Parietal lobe (tissue), 2 donors: Measurements from ENCODE around the gene ERRFI1. TPM values are rescaled to one million over a fixed set of nuclear protein-coding genes. Genes with fewer than 3 reads are reported as not detected.

Source experiments
- small RNA-seq: library from RNA; depleted of rRNA; stranded (forward); fragments of <200 nt; gene quantifications from one replicate; pipeline ENCODE3, GENCODE V24; 2014; ENCODE audit warnings: low replicate concordance
- total RNA-seq: library from RNA; depleted of rRNA; stranded (reverse); fragments of >200 nt; gene quantifications from one replicate; pipeline ENCODE4 v1.2.3, GENCODE V29; 2014

ERRFI1 gene
- 20.3 TPM for total RNA-seq

GRCh38 chr1:8026153-8026975, at the start of gene ERRFI1:
Gene ERRFI1, minus strand, starts transcription at chr1:8026309. Its CDS starts 10,690 bp downstream, at chr1:8015619.

Small RNA genes within 50 kb of the gene (small RNA-seq; reads per million reads assigned to genes)
- not detected for gene RF00019

Other genes starting within 250 kb of the ERRFI1 start
- 6.9 TPM for gene PER3, start 242.0 kb downstream of the ERRFI1 start, total RNA-seq
- not detected for gene UTS2, start 173.2 kb downstream of the ERRFI1 start, total RNA-seq
- not detected for gene TNFRSF9, start 85.5 kb downstream of the ERRFI1 start, total RNA-seq
- 113 TPM for gene PARK7, start 64.6 kb downstream of the ERRFI1 start, total RNA-seq